Stimulated activated naive CD8-positive, alpha-beta T cell treated with anti-CD3 and anti-CD28 coated beads, Interleukin-15, amount 100 ng/mL, for 72 hours (primary cell): ENCODE results near the gene GNAZ.

Source experiments
- ATAC-seq: fragments of 150-1000 bp; cut with Tn5 transposase; 2 replicates; pipeline ENCODE4 v1.10.0; 2021; ENCODE audit warnings: mild to moderate bottlenecking, moderate library complexity
- DNase-seq, 2 donors: peaks; one replicate each; pipeline ENCODE4 v3.0.0; 2021 to 2022
- H3K27ac Mint-ChIP-seq, 2 donors: one replicate each; pipeline ENCODE4 v1.8.0; 2022; ENCODE audit warnings: mild to moderate bottlenecking in 2 of 2, mixed read lengths in 2 of 2, moderate library complexity in 2 of 2
- H3K27me3 Mint-ChIP-seq: one replicate; pipeline ENCODE4 v1.8.0; 2022; ENCODE audit warnings: mixed read lengths
- H3K4me1 Mint-ChIP-seq: one replicate; pipeline ENCODE4 v1.8.0; 2022; ENCODE audit warnings: mild to moderate bottlenecking, mixed read lengths
- H3K4me3 Mint-ChIP-seq, 2 donors: one replicate each; pipeline ENCODE4 v1.8.0; 2022; ENCODE audit warnings: mild to moderate bottlenecking in 2 of 2, mixed read lengths in 2 of 2, moderate library complexity in 1 of 2
- H3K9me3 Mint-ChIP-seq, 2 donors: one replicate each; pipeline ENCODE4 v1.8.0; 2022; ENCODE audit warnings: mixed read lengths in 2 of 2

GNAZ gene

DNA sequence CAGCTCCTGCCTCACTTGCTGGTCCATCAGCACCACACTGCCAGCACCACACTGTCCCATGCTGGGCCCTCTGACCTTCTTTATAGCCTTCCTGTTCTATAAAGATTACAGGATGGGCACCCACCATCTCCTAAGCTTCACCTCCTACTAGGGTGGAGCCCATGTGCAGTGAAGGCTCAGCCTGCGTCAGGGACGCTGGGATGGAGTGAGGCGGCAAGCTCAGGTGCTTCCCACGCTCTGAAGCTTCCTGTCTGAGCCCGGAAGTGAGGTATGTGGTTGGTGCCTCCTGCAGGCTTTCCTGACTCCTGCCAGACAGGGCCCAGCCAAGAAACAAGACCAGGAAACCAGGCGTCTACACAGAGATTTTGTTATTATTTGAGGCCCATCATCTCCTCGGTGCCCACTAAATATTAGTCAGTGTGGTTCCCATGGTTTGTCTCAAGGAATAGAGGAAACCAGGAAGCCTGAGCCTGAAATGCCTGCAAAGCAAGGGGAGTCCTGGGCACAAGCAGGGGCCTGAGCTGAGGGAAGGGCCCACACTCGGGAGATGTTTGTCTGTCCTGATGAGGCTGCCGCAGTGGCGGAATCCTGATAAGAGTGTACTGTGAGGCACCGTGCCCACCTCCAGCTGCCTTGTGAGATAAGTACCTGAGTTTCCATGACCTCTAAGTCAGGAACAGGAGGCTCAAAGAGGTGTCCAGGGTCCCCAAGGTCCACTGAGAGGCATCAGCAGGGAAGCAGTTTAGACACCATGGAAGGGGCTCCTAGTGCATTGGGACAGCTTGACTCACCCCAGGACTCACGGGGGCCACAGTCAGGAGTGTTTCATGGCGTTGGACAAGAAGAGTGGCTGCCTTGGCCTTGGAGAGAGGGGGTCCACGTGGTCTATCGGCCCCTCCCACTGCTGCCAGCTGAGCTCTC is 49.4 kb downstream of the GNAZ start:
- Mint-ChIP-seq H3K27ac (peak overlapping the region; percentile 97 to 98), H3K4me3 (peak overlapping the region; percentile 64 to 76)

DNA sequence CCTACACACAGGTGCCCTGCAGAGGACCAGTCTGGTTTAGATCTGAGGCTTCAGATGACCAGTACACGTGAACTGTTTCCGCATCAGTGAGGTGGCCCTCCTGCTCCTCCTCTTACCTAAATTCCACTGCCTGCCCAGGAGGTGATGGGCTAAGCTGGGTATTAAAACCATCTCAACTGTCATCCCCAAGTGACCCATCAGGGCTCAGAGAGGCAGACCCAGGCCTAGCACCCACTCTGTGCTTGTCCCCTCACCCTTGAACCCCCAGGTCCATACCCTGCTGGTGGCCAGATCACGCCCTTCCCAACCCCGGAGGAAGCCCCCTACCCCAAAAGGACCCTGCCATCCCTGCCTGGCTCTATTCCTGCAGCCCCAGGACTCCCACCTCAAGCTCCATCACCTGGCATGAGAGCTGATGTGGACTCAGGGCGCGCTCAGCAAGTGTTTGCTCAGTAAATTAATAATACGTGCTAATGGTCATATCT is 50.1 kb downstream of the GNAZ start:
- Mint-ChIP-seq H3K4me3 (no peak overlapping the region), H3K27ac (peak overlapping the region; percentile 72 to 85), H3K9me3 (peaks cover 4 to 11% of the 10 kb centered on the region in 2 donors), H3K27me3 (no peaks in the 10 kb centered on the region), H3K4me1 (peaks cover 24% of the 10 kb centered on the region)
- ATAC-seq (no peak), DNase-seq (no peak)

More for the DNA sequence above, 49.4 kb downstream of the GNAZ start:
- peak; percentile 45 to 67 for DNase-seq
- H3K27me3 Mint-ChIP-seq = no peaks in the 10 kb centered on the region
- peaks cover 4 to 11% of the 10 kb centered on the region in 2 donors for H3K9me3 Mint-ChIP-seq
- H3K4me1 Mint-ChIP-seq = peaks cover 24% of the 10 kb centered on the region
- ATAC-seq = peak; percentile 91

DNA sequence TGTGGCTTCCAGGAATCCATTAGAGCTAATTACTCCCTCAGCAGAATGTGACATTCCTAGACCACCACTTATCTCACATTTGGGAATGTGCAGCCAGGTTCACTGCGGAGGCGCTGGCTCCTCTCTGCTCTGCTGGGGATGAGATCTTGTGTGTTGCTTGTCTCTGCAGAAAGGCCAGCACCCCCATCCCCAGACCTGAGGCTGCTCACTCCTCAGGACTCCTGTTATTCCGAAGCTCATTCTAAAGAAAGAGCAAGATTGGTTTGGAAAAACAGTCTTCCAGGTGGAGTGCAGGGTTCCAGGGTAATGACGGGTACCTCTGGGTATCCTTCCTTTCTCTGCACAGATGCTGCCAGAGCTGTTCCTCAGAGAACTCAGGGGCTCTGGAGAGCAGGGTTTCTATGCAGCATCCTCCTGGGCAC is 50.7 kb downstream of the GNAZ start:
- H3K27ac Mint-ChIP-seq = no peak overlapping the region
- no peak for ATAC-seq

DNA sequence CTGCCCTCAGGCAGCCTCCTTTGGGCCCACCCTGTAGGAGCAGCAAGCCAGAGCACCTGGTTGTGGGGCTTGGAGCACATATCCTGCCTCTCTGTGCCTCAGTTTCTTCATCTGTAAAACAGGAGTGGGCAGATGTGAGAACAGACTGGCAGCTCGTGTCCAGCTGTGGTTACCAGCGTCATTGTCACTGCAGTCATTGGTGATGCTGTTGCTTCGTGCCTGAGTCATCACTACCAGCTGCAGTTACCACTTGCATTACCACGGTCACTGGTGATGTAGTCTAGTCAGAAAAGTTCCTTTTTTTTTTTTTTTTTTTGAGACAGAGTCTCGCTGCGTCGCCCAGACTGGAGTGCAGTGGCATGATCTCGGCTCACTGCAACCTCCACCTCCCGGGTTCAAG is 51.1 kb downstream of the GNAZ start:
- H3K27me3 Mint-ChIP-seq = no peaks in the 10 kb centered on the region
- H3K4me3 Mint-ChIP-seq = no peak overlapping the region
- H3K9me3 Mint-ChIP-seq = peaks cover 4 to 11% of the 10 kb centered on the region in 2 donors
- H3K4me1 Mint-ChIP-seq = peaks cover 24% of the 10 kb centered on the region
- no peak overlapping the region for H3K27ac Mint-ChIP-seq
- no peak for DNase-seq
- no peak for ATAC-seq

More for the DNA sequence above, 50.7 kb downstream of the GNAZ start:
- Mint-ChIP-seq H3K9me3 (peaks cover 4 to 11% of the 10 kb centered on the region in 2 donors), H3K4me1 (peaks cover 24% of the 10 kb centered on the region), H3K27me3 (no peaks in the 10 kb centered on the region), H3K4me3 (no peak overlapping the region)
- DNase-seq = no peak

DNA sequence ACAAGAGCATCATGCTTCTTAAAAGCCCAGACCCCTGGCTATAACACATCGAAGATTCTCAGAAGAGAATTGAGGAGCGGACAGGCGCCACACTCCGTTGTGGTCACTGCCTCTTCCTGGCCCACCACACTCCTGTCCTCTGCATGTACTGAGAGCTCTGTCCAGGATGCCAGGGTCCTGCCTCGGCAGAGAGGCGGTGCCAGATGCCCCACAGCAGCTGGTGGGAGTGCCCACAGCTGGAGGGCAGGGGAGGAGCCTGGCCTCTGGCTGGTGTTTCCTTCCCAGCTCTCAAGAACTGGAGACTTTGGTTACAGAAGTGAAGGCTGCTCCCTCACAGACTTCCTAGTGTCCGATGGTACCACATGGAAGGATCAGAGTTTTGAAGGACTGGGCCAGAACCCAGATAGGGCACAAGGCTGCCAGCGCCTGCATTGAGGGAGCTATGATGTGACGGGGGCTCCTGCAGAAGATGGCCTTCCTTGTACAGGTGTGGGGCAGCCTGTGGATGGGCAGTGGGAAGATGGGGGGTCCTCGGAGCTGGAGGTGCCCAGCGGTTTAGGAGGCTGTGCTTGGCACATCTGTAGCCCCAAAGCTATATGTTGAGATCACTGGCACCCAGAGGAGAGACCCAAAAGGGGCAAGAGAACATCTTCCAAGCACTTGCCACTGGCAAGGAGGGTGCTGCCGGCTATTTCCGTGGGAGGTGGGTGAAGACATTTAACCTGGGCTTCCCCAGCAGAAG is 52.1 kb downstream of the GNAZ start:
- no peak overlapping the region for H3K4me3 Mint-ChIP-seq
- H3K4me1 Mint-ChIP-seq = peaks cover 24% of the 10 kb centered on the region
- peaks cover 4 to 11% of the 10 kb centered on the region in 2 donors for H3K9me3 Mint-ChIP-seq
- H3K27ac Mint-ChIP-seq = no peak overlapping the region
- ATAC-seq = no peak
- DNase-seq = no peak
- H3K27me3 Mint-ChIP-seq = no peaks in the 10 kb centered on the region

DNA sequence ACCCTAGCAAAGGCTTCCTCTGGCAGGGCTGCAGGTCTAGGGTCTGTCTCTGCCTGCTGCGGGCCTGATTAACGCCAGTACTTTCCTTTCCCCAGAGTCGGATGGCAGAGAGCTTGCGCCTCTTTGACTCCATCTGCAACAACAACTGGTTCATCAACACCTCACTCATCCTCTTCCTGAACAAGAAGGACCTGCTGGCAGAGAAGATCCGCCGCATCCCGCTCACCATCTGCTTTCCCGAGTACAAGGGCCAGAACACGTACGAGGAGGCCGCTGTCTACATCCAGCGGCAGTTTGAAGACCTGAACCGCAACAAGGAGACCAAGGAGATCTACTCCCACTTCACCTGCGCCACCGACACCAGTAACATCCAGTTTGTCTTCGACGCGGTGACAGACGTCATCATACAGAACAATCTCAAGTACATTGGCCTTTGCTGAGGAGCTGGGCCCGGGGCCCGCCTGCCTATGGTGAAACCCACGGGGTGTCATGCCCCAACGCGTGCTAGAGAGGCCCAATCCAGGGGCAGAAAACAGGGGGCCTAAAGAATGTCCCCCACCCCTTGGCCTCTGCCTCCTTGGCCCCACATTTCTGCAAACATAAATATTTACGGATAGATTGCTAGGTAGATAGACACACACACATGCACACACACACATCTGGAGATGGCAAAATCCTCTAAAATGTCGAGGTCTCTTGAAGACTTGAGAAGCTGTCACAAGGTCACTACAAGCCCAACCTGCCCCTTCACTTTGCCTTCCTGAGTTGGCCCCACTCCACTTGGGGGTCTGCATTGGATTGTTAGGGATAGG is 52.9 kb downstream of the GNAZ start:
- ATAC-seq = no peak
- DNase-seq = no peak
- H3K9me3 Mint-ChIP-seq = peaks cover 4 to 11% of the 10 kb centered on the region in 2 donors
- no peak overlapping the region for H3K27ac Mint-ChIP-seq
- peaks cover 25% of the 10 kb centered on the region for H3K4me1 Mint-ChIP-seq
- H3K4me3 Mint-ChIP-seq = no peak overlapping the region
- H3K27me3 Mint-ChIP-seq = no peaks in the 10 kb centered on the region

DNA sequence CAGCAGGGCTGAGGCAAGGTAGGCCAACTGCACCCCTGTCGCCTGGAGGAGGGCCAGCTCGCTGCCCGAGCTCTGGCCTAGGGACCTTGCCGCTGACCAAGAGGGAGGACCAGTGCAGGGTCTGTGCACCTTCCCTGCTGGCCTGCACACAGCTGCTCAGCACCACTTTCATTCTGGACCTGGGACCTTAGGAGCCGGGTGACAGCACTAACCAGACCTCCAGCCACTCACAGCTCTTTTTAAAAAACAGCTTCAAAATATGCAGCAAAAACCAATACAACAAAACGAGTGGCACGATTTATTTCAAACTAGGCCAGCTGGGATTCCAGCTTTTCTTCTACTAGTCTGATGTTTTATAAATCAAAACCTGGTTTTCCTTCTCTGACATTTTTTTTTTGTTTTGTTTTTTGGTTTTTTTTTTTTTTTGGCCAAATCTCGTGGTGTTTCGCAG is 53.5 kb downstream of the GNAZ start:
- Mint-ChIP-seq H3K9me3 (peaks cover 4 to 11% of the 10 kb centered on the region in 2 donors), H3K4me1 (peaks cover 26% of the 10 kb centered on the region), H3K27me3 (no peaks in the 10 kb centered on the region), H3K27ac (no peak overlapping the region), H3K4me3 (no peak overlapping the region)
- no peak for ATAC-seq
- no peak for DNase-seq

DNA sequence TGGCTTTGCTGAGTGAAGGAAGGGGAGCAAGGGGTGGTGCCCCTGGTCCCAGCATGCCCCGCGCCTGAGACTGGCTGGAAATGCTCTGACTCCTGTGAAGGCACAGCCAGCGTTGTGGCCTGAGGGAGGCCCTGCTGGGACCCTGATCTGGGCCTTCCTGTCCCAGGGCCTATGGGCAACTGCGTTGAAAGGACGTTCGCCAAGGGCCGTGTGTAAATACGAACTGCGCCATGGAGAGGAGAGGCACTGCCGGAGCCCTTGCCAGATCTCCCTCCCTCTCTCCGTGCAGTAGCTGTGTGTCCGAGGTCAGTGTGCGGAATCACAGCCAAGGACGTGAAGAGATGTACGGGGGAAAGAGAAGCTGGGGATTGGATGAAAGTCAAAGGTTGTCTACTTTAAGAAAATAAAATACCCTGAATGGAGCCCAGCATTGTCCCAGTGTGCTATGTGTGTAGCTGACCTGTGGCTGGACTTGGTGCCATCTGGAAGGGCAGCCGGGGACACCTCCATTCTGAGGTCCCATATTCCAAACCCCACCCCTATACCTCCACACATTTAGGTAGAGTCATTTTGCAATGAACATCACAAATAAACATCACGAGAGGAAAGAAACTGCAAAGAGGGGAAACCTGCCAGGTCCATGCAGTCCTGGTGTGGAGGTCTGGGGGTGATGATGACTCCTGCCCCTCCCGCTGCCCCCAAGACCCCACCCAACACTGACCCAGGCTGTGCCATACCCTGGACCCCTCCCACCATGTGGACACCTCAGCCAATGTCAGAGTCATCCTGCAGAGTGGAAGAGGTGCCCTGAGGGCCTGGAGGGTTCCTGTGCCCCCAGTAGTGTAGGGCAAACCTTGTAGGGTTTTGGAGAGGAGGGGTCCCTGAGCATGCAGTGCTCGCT is 54.5 kb downstream of the GNAZ start:
- H3K27ac Mint-ChIP-seq = peak overlapping the region in 1 of 2 donors; percentile 59
- H3K9me3 Mint-ChIP-seq = peaks cover 0 to 3% of the 10 kb centered on the region in 2 donors
- H3K27me3 Mint-ChIP-seq = no peaks in the 10 kb centered on the region
- H3K4me3 Mint-ChIP-seq = no peak overlapping the region
- ATAC-seq = no peak
- peaks cover 16% of the 10 kb centered on the region for H3K4me1 Mint-ChIP-seq
- no peak for DNase-seq

DNA sequence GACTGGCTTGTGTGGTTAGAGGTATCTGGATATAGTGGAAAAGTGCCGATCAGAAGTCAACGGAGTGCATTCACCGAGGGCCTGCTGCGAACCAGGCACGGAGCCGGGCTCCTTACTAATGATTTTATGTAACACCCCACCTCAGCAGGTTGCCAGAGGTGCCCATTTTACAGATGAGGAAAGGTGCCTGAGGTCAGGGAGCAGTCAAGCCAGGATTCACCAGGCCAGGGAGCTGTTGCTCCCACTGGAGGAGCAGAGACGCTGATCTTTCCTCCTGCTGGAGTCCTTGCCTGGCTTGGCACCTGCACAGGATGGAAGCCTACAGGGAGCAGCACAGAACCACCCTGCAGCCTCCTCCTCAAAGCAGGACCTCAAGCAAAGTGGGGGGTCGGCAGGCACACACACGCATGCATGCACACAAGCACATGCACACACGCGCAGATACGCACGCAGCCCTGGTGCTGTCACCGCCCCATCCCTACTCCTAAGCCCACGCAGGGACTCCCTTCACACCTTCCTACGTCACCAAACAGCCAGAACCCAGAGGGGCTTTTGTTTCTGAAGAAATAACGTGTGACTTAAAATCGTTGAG is 55.3 kb downstream of the GNAZ start:
- H3K9me3 Mint-ChIP-seq = no peaks in the 10 kb centered on the region
- peaks cover 9% of the 10 kb centered on the region for H3K4me1 Mint-ChIP-seq
- peak overlapping the region in 1 of 2 donors; percentile 59 for H3K27ac Mint-ChIP-seq
- H3K27me3 Mint-ChIP-seq = no peaks in the 10 kb centered on the region
- no peak for DNase-seq
- no peak overlapping the region for H3K4me3 Mint-ChIP-seq
- ATAC-seq = no peak

DNA sequence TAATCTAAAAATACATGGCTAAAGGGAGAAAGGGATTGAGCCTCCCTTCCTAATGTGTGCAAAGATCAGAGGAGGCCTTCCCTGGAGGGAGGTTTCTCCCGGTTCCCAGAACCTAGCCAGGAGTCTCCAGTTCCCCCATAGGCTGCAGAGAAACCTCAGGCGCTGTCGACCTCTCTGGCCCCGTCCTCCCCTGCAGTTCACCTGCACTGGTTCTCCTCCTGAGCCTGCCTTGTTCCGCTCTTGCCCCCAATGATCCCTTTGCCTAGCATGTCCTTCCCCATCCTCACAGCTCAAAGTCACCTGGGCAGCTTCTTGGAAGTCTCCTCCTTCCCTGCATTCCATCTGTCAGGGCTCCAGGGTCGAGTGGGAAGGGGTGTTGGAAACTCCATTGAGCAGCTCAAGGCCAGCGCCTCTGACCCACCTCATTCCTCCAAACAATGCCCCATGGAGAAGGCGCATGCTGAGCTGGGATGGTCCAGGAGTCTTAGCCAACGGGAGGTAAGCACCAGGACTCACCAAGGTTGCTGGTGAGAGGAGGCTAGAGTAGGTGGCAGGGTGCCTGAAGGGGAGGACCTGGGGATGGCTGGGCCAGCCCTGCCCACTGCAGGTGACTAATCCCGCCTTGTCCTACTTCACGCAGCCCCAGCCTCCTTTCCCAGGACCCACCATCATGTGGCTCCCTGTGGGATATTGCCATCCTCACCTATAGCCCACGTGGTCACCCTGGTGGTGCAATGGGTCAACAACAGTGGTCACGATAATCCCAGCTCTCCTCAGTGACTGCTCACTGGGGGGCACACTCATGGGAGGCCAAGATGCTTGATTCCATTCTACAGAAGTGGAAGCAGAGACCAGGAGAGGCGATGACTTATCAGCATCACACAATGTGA is 56.1 kb downstream of the GNAZ start:
- DNase-seq (no peak), ATAC-seq (no peak)
- H3K27me3 Mint-ChIP-seq = no peaks in the 10 kb centered on the region
- H3K27ac Mint-ChIP-seq = no peak overlapping the region
- H3K4me3 Mint-ChIP-seq = no peak overlapping the region
- H3K9me3 Mint-ChIP-seq = no peaks in the 10 kb centered on the region
- peaks cover 6% of the 10 kb centered on the region for H3K4me1 Mint-ChIP-seq

DNA sequence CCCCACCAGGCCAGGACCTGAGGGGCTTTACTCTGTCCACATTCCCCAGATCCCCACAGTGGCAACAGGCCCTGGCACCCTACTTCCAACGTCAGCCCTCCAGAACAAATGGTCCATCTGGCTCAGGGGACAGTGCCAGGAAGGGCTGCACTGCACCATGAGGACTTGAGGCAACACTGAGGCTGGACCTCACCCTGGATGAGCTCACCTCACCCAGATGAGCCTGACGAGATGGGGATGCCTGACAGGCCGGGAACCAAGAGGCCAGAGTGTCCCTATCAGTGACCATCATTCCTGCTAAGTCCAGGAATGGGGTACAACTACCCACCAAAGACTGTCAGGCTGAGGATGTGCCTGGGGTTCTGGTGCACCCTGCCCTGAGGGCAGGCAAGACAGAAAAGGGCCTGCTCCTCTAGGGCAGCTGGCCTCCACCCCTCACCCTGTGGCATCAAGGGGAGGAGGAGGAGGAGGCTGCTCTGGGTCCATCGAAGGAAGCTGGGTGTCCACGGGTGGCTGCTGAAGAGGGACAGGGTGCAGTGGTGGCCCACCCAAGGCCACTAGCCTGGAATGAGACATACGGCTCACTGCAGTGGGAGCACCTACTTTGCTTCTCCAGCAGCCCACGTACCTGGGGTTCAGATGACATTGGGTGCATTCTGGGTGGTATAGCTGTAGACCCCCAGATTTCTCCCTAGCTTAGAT is 56.9 kb downstream of the GNAZ start:
- H3K9me3 Mint-ChIP-seq = no peaks in the 10 kb centered on the region
- peaks cover 6% of the 10 kb centered on the region for H3K4me1 Mint-ChIP-seq
- H3K27me3 Mint-ChIP-seq = no peaks in the 10 kb centered on the region
- no peak for DNase-seq
- no peak for ATAC-seq
- no peak overlapping the region for H3K4me3 Mint-ChIP-seq
- no peak overlapping the region for H3K27ac Mint-ChIP-seq

DNA sequence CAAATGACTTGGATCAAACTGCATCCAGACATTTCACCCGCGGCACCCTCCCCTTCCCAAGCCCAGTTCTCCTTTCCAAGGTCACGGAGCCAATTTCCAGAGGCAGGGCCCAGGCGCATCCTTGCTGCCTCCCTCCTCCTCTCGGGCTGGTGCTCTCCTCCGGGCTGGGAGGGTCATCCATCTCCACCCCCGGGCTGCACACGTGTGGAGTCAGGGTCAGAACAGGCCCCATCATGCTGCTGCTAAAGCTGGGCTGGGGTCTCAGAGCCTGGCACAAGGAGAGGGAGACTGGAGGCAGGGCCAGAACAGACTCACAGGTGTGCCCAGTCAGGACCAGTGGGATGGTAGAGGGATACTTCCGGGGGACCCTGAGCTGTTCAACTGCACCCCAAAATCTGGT is 57.5 kb downstream of the GNAZ start:
- DNase-seq = no peak
- no peak for ATAC-seq
- Mint-ChIP-seq H3K27ac (no peak overlapping the region), H3K27me3 (no peaks in the 10 kb centered on the region), H3K4me3 (no peak overlapping the region), H3K4me1 (peaks cover 6% of the 10 kb centered on the region), H3K9me3 (no peaks in the 10 kb centered on the region)
